GM21786 (cell line): ENCODE results near the gene TRIO.
A peak's percentile ranks its signal among the peaks of the same experiment; 100 is the strongest.

Source experiments
- ATAC-seq: cut with Tn5 transposase; IDR thresholded peaks from one replicate; pipeline ENCODE4 v1.9.1; 2021; ENCODE audit not compliant: unreplicated experiment

Gene TRIO

DNA sequence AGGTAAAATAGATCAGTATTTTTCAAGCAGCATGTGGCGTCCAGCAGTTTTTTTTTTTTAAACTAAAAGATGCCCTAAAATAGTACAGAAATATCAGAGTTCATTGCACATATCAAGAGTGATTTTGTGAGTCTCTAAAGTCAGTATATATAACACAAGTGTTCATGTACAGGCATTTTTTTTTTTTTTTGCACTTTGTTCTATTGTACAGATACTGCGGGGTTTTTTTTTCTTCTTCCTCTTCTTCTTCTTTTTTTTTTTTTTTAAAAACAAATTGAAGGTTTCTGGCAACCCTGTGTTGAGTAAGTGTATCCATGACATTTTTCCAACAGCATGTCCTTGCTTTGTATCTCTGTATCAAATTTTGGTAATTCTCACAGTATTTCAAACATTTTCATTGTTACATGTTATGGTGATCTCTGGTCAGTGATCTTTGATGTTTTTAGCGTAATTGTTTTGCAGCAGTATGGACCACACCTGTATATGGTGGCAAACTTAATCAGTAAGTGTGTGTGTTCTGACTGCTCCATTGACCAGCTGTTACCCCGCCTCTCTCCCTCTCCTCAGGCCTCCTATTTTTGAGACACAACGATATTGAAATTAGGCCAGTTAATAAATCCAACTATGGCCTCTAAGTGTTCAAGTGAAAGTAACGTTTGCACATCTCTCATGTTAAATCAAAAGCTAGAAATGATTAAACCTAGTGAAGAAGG is 76.8 kb downstream of the TRIO start:
- no peak for ATAC-seq

GRCh38 chr5:14220642-14221041 is 77.5 kb downstream of the TRIO start:
- ATAC-seq, result no peak

GRCh38 chr5:14221732-14222131 is 78.6 kb downstream of the TRIO start:
- ATAC-seq, result no peak

- no peak for ATAC-seq
These were observed 79.1 kb downstream of the TRIO start for GRCh38 chr5:14222206-14222605.

- no peak for ATAC-seq
These were observed 80.2 kb downstream of the TRIO start for GRCh38 chr5:14223372-14223771.

DNA sequence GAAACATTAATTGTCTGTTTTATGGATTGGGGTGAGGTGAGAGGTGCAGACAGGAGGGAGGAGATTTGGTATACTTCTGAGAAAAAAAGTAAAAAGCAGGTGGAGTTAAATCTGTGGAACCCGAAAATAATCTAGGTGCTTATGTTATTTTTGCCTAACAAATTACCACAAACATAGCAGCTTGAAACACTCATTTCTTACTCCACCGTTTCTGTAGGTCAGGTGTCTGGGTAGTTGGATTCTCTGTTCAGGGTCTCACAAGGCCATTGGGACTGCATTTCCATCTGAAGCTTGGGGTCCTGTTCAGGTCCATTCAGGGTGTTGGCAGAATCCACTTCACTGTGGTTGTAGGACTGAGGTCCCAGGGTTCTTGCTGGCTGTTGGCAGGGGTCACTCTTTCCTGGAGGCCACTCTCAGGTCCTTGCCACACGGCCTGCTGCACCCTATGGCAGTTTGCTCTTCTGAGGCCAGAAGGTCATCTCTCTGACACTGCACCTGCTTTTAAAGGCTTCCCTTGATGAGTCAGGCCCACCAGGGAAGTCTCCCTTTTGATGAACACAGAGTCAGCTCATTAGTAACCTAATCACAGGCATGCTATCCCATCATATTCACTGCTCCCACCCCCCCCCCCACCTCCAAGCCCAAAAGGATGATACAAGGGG is 82.2 kb downstream of the TRIO start:
- peak; percentile 60 for ATAC-seq

DNA sequence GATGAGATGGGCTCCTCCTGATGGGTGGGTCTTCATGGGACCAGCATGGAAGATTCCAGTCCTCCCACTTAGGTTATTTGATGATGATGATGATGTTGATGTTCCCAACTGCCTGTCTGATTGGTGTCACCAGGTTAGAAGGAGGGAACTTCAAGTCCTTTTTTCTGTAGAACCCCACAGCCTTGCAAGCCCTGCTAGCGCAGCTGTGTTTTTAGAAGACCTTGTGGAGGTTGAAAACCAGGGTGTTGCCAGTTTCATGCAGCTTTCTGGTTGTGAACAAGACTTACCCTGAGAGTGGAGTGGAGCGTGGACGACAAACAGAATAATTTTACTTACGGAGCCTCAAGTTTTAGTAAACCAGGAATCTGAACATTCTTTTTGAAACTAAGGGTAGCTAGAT is 83.0 kb downstream of the TRIO start:
- no peak for ATAC-seq

DNA sequence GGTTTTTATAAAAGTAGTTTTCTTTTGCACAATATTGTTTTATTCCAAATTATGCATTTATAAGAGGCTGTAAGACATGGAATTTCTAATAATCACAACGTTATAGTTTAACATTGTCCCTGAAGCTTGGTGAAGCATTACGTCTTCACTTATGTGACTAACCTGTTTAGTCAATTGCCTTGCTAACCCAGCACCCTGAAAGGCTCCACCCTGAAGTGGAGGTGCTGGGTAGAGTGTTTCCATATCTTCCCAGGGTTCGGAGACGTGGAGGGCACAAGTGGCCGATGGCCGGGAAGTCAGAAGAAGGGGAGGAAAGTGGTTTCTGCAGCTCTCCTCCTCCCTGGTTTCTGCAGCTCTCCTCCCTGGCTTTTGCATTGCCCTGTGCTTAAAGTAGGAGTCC is 83.4 kb downstream of the TRIO start:
- no peak for ATAC-seq

GRCh38 chr5:14226992-14227391 is 83.8 kb downstream of the TRIO start:
- ATAC-seq, result no peak

- ATAC-seq, result no peak
These were observed 84.4 kb downstream of the TRIO start for GRCh38 chr5:14227513-14227912.

DNA sequence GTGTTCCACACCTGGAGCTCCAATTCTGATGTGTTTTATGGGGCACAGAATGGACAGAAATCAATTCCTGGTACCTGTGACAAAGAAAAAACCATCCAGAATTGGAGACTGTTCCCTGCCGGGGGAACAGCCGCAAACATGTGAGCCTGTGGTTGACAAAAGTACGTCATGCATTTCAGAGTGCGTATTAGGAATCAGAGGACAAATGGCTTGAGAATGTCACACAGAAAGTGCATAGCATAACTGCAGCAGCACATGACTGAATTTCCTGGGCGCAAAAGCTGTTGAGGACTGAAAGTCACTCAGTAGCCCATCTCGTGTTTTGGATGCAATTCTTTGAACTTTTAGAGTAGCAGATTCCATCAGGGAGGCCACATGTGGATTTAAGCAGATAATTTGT is 85.1 kb downstream of the TRIO start:
- ATAC-seq, result no peak

DNA sequence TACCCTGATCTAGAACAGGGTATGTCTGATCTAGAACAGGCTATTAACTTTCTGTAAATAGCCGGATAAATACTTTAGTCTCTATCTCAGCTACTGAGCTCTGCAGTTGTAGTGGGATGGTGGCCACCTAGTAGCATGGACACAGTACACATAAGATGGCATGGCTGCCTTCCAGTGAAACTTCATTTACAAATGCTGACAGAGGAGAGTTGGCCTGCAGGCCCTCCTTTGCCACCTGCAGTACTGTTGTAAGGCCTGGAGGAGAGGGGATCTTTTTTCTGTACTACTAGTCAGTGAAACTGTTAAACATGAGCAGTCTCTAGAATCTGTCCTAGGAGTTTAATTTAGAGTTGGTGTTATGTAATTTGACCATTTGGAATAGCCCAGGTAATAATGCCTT is 86.0 kb downstream of the TRIO start:
- ATAC-seq, result peak; percentile 42

- ATAC-seq, result no peak
These were observed 86.6 kb downstream of the TRIO start for GRCh38 chr5:14229734-14230133.

DNA sequence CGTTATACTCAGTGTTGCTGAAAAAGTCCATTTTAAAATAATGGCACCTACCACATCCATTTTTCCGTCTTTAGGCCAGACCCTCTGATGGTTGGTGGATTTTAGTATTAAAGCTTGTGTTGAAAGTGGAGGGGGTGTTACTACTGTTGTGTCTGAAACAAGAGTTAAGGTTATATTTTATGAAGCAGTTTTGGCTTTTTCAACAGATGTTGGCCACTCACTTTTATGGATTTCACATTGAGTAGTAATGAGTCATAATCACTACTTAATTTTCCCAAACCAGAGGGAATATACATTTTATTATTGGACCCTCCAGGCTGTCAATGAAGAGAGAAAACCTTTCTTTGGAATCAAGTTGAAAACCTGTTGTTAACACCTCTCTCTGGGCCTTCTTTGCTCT is 88.0 kb downstream of the TRIO start:
- no peak for ATAC-seq

DNA sequence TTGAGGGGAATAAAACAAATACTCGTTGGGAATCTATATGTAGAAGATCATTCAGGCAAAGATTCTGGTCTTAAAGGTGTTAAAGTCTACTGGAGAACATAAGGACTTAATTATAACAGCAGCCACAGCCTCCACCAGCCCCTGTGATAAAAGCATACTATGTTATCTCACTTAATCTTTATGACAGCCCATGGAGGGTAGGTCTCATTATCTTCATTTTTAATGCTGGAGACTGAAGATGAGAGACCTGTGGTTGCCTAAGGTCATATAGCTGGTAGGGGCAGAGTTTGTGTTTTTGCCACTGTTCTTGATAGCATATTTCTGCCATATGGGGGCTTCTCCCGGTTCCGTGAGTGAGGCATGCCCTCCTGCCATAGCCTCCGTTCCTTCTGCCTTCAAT is 88.7 kb downstream of the TRIO start:
- ATAC-seq, result no peak

- ATAC-seq, result no peak
These were observed 91.1 kb downstream of the TRIO start for GRCh38 chr5:14234204-14234603.

DNA sequence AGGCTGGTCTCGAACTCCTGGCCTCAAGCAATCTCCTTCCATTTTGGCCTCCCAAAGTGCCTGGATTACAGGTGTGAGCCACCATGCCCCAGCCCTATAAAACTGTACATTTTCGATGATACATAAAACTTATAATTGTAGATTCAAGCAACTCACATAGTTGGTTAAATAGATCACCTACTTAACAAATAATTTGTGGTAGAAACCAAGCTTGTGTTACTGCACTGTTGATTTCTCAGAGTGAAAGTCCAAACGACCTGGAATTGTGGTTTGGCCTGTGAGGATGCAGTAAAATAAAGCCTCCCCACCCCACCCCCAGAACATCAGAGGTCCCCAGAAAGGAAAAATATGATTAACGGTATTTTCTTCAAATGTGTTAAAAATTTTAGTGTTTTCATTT is 92.7 kb downstream of the TRIO start:
- ATAC-seq, result no peak

DNA sequence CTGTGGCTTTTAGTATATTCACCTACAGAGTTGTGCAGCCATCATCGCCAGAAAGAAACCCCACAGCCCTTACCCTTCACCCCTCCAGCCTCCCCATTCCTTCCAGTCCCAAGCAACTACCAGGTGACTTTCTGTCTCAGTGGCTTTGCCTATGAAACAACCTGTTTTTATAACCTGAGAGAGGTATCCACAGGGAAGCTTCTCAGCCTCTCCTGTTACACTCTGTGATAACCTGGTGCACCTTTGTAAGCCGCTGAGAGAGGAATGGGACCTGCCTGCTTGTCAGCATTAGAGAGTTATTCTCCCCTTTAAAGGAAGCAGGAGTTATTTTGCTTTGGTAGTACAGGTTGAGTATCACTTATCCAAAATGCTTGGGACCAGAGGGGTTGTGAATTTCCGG is 93.6 kb downstream of the TRIO start:
- ATAC-seq, result no peak

DNA sequence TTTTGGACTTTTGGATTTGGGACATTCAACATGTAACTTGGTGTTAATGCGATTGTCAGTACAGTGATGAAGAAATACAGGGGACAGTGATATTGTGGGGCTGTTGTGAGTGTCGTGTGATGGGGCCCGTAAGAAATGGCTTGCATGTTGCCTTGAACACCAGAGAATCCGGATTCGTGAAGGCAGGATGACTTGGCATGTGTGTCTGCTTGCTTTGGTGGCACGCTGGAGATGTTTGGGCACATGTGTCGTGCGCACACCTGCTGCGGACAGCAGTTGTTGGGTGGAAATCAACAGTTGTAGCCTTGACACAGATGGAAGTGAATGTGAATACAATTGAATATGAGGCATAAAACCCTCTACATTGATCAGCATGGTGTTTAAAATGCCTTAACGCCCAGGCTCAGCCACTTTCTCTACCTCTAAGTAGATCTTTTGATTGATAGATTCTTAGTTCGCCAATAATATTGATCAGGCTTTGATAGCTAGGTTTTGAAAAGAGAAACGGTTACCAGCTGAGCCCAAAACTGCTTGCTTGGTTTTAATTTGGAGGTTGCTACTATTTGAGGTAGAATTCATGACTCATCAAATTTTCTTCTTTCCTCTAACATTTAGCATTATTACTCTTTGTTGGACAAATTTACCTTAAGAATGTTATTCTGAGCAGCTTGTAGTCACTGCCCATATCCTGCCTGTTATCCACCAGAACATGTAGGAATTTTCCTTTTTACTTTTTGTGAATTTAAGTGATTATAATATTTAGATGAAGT is 94.4 kb downstream of the TRIO start:
- ATAC-seq, result no peak

DNA sequence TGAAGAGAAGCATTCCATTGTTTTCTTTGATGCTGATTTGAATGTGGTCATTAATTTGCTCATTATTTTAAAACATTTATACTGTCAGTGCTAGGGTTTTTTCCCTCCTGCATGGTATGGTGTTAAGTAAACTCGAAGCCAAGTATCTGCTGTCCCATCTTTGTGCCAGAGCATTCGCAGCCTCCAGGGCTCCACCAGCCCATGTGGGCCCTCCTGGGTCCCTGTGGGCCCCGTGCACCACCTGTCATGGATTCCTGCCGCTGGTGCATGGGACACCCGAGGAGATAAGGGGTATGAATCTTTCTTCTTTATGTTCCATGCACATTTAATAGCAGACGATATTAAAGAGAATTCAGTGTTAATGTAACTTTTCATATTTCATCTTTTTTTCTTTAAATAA is 95.1 kb downstream of the TRIO start:
- no peak for ATAC-seq

- ATAC-seq, result no peak
These were observed 96.3 kb downstream of the TRIO start for GRCh38 chr5:14239404-14239803.

GRCh38 chr5:14239951-14240350 is 96.8 kb downstream of the TRIO start:
- ATAC-seq, result no peak
